ENCODE measurements around the gene ZNF565.
"Not testable (repeated sequence)": the region's sequence is repeated elsewhere in the genome, so short reads cannot be mapped to it uniquely, and the experiment has no call there.

The ZNF565 gene

DNA sequence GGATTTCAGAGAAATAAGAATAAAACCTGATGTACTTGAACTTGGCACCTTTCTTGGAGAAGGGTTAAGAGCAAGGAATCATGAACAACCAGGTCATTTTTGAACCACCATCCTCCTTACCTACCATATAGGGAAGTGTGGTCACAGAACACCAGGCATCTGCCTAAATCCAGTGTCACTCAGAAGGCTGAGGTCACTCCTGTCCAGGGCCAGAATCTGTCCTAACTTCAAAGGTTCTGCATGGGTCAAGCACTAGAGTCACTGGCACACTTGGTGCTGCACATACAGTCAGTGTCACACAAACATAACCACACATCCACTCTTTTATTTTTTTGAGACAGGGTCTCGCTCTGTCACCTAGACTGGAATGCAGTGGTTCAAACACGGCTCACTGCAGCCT, 1.6 kb downstream of the ZNF565 start:
- no peak for DNase-seq (ENCODE audit: low read depth)

GRCh38 chr19:36210497-36210896, 4.0 kb downstream of the ZNF565 start:
- no peak for DNase-seq (ENCODE audit: low read depth)

DNA sequence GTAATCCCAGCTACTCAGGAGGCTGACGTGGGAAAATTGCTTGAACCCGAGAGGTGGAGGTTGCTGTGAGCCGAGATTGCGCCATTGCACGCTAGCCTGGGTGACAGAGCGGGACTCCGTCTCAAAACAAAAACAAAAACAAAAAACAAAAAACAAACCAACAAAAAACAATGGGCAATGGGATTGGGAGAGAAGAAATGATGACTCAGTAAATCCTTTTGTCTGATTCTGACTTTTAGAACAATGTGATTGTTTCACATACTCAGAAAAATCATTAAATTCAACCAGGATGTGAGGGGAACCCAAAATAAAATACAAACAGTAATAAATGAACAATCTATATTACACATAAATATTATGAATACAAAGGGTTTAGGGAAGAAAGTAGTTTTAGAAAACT, 5.1 kb downstream of the ZNF565 start:
- DNase-seq (ENCODE audit: low read depth), result no peak

DNA sequence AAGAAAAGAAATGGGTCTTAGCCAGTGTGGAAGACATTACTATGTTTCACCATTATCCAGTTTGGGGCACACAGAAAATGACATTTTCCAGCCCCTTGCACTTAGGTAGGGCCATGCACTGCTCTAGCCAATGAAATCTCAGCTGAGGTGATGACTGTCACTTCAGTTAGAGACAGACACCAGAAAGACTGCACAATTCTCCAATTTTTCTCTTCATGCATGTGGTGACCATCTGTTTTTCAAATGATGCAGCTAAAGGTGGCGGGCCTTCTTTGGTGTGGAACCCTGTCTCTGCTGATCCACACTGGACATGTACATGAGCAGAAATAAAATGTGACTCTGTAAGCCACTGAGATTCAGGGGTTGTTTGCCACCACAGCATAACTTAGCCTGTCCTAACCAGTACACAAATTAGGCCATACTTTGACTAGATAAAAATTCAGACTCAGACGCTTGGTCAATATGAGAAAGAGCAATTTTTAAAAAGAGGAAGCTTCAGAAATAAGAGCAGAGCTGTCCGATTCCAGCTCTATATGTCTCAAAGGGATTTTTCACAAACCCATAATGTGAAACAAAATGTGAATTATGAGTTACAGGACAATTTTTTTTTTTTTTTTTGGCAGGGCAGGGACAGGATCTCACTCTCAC, 6.7 kb downstream of the ZNF565 start:
- DNase-seq (ENCODE audit: low read depth), result no peak

DNA sequence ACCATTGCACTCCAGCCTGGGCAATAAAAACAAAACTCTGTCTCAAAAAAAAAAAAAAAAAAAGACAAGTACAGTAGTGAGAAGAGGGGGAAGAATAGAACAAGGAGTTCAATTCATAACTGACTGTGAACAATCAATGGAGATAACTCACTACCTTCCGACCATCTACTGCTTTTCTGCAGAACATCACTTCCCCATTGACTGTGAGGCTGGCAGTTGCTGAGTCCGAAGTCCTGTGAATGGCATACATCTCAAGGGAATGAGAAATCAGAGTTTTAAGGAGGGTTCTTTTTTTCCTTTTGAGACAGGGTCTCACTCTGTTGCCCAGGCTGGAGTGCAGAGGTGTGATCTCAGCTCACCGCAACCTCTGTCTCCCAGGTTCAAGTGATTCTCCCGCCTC, 11.2 kb downstream of the ZNF565 start:
- no peak for DNase-seq (ENCODE audit: low read depth)

DNA sequence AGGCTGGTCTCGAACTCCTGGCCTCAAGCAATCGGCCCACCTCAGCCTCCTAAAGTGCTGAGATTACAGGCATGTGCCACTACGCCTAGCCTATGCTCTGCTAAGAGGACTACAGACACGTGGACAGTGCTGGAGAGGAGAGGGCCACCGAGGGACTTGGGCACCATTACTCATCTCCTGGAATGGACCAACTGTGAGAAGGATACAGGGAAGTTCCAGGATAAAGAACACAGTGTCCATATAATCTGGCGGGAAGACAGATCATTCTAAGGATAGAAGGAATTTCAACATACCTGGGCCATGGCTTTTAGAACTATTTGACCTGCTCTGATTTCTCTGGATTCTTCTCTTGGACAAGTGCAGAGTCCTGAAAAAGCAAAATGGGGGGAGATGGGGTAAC, 12.8 kb downstream of the ZNF565 start:
- DNase-seq (ENCODE audit: low read depth), result no peak

- DNase-seq (ENCODE audit: low read depth), result no peak
Measured at GRCh38 chr19:36198119-36198518, 16.3 kb downstream of the ZNF565 start.

- DNase-seq (ENCODE audit: low read depth), result no peak
Measured at GRCh38 chr19:36196249-36196648, 18.2 kb downstream of the ZNF565 start.

GRCh38 chr19:36186722-36187121, 27.7 kb downstream of the ZNF565 start:
- DNase-seq (ENCODE audit: low read depth), result not testable (repeated sequence)

- DNase-seq (ENCODE audit: low read depth), result no peak
Measured at GRCh38 chr19:36183245-36183628, 31.2 kb downstream of the ZNF565 start.

DNA sequence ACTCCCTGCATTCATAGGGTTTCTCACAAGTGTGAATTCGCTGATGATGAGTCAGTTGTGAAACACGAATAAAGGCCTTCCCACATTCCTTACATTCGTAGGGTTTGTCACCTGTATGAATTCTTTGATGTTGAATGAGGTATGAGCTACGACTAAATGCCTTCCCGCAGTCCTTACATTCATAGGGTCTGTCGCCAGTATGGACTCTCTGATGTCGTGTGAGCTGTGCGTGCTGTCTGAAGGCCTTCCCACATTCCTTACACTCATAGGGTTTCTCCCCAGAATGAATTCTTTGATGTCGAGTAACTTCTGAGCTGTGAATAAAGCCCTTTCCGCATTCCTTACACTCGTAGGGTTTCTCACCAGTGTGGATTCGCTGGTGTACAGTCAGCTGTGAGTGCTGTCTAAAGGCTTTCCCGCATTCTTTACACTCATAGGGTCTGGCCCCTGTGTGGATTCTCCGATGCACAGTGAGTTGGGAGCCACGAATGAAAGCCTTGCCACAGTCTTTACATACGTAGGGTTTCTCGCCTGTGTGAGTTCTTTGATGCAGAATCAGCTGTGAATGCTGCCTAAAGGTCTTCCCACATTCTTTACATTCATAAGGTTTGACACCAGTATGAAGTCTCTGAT, 31.7 kb downstream of the ZNF565 start:
- no peak for DNase-seq (ENCODE audit: low read depth)

- not testable (repeated sequence) for DNase-seq (ENCODE audit: low read depth)
Measured at GRCh38 chr19:36179077-36179476, 35.4 kb downstream of the ZNF565 start.

- not testable (repeated sequence) for DNase-seq (ENCODE audit: low read depth)
Measured at GRCh38 chr19:36173846-36174245, 40.6 kb downstream of the ZNF565 start.

DNA sequence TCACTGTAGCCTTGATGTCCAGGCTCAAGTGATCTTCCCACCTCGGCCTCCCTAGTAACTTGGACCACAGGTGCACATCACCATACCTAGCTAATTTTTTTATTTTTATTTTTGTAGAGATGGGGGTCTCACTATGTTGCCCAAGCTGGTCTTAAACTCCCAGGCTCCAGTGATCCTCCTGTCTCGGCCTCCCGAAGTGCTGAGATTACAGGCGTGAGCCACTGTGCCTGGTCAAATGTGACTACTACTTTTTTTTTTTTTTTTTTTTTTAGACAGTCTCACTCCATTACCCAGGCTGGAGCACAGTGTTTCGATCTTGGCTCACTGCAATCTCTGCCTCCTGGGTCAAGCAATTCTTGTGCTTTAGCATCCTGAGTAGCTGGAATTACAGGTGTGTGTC, 41.6 kb downstream of the ZNF565 start:
- DNase-seq (ENCODE audit: low read depth), result no peak

- DNase-seq (ENCODE audit: low read depth), result no peak
Measured at GRCh38 chr19:36169084-36169760, 45.2 kb downstream of the ZNF565 start.

DNA sequence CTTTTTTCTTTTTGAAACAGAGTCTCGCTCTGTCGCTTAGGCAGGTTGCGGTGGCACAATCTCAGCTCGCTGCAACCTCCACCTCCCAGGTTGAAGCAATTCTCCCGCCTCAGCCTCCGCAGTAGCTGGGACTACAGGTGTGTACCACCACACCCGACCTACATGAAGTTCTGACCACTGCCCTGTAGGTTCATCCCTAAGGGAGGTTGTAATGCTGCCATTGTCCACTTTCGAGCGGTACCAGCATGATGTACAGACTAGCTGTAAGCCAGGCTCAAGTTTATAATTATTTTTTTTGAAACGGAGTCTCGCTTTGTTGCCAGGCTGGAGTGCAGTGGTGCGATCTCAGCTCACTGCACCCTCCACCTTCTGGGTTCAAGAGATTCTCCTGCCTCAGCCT, 50.7 kb downstream of the ZNF565 start:
- DNase-seq (ENCODE audit: low read depth), result no peak

- no peak for DNase-seq (ENCODE audit: low read depth)
Measured at GRCh38 chr19:36160821-36161596, 53.5 kb downstream of the ZNF565 start.

GRCh38 chr19:36153126-36153525, 61.3 kb downstream of the ZNF565 start:
- DNase-seq (ENCODE audit: low read depth), result no peak

DNA sequence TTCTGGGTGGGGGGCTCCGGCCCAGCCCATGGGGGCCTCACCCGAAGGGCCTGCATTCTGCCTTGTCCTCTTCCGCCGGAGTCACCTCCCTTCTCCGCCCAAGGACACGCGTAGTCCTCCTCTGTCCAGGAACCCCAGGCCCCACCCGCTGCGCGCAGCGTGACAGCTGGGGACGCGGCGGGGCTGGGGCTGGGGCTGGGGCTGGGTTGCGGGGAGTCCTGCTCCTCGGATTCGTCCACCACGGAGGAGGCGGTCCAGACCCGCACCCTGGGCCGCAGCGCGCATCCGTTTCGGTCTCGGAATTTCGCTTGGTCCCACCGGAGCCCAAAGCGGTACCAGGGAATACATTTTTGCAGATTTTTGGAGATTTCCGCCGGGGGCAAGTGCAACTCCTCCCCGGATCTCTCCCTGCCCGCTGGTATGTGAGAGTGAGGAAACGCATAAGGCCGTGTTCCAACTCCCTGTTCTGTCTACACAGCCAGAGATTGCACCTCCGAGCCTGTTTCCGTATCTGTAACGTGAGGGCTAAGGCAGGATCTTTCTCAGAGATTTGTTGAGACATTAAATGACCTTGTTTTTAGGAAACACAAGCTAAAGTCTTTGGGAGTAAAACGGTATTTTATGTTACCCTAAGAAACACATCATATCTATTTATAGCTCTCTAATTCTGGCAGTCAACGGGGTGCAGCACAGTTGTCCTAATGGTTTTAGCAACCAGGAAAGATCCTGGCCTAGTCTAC, 61.9 kb downstream of the ZNF565 start, which contains the start of gene COX7A1:
COX7A1 (minus strand) TSS at position 96 of the 740 bp plus-strand sequence; CDS start at position 56, 40 bp downstream.
- DNase-seq (ENCODE audit: low read depth), result no peak

GRCh38 chr19:36152019-36152351, 62.5 kb downstream of the ZNF565 start:
- no peak for DNase-seq (ENCODE audit: low read depth)

DNA sequence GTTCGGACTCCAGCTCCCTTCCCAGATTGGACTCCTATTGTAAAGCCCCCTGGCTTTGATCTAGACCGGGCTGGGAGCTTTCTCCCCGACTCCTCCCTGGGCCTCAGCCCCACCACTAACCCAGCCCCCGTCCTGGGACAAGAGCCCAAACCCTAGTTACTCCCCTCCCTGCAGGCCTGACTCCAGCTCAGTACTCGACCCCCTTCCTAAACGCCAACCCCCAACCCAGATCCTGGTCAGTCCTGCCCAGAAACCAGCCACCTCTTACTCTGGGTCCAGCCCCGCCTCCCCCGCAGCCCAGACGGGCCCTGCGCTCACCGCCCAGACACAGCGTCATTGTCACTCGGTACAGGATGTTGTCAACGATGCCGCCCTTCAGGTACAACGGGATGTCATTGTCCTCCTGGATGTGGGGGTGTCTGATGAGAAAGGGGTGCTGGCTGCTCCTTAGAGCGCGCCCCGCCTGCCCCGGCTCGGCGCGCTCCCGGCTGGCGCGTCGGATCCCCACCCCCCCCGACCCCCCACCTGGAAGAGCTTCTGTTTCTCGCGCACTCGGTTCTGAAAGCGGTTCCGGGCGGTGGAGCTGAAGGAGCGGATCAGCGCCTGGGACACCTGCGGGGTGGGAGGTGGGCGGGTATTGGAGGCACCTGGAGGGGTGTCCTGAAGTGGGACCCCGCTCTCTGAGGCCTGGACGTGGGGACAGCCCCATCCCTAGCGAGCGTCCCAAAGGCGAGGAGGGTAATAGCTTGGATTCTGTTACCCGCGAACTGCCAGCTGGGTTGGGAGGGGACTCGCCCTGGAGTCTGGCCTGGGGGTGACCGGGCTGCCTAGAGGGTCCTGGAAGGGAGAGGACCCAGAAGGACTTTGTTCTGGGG, 63.1 kb downstream of the ZNF565 start:
- DNase-seq (ENCODE audit: low read depth), result no peak
